K562 (cell line): ENCODE measurements around the gene MEFV. TPM values are rescaled to one million over a fixed set of nuclear protein-coding genes. Genes with fewer than 3 reads are reported as not detected.
A peak's percentile ranks its signal among the peaks of the same experiment; 100 is the strongest.

Experiments used
- ATAC-seq: fragments of 200-7000 bp; cut with Tn5 transposase; 3 replicates; pipeline ENCODE4 v1.9.1; 2020; ENCODE audit warnings: moderate library complexity
- BruUV-seq: library from RNA; stranded (reverse); fragments of 400-500 nt; replicated peaks from 2 replicates; lab custom pipeline; 2021; lab: Mats Ljungman, UMichigan
- CTCF ChIA-PET: fragments of 300-600 bp; formaldehyde crosslinking; extraction: SDS; loops from one replicate; lab custom pipeline; 2021; ENCODE audit warnings: low intra/inter-chr PET ratio; lab: Yijun Ruan, JAX
- POLR2A ChIA-PET: fragments of 300-600, 350-650 bp; sonication (Branson Sonifier 250); formaldehyde crosslinking; extraction: SDS; loops from one replicate; lab custom pipeline; 2021; ENCODE audit warnings: antibody characterized with exemption, inconsistent platforms; lab: Yijun Ruan, JAX
- DNase-seq, 4 experiments: peaks; one replicate each; pipeline versions ENCODE4 v3.0.0 to v3.0.0-alpha.2; 2011 to 2018; ENCODE audit warnings: low spot score in 3 of 4, mixed read lengths in 3 of 4; ENCODE audit errors: extremely low read depth in 1 of 4
- FAIRE-seq: peaks from 2 replicates; lab custom pipeline; 2011; peaks lifted over from hg19 to GRCh38; lab: Jason Lieb, UNC
- H2AFZ ChIP-seq: 2 replicates; pipeline ENCODE4 v1.6.0; 2011; ENCODE audit warnings: low read depth, low read length, control low read depth, inconsistent platforms
- H3K27ac ChIP-seq: fragments of 200-600 bp; 3 replicates; pipeline ENCODE4 v1.8.0; 2011; ENCODE audit warnings: low read depth, mild to moderate bottlenecking, control low read depth, inconsistent platforms, low read length, moderate library complexity, mixed read lengths; ENCODE audit errors: extremely low read depth
- H3K27me3 ChIP-seq, 2 experiments: fragments of 300-600 bp in 1 of 2; 2 replicates in 1 of 2; 3 replicates in 1 of 2; pipeline versions ENCODE4 v1.6.0 to v1.8.0; 2011; ENCODE audit warnings: inconsistent platforms in 2 of 2, low read length in 2 of 2, mild to moderate bottlenecking in 1 of 2, mixed read lengths in 1 of 2, moderate library complexity in 1 of 2; ENCODE audit not compliant: control insufficient read depth in 2 of 2, insufficient read depth in 2 of 2
- H3K36me3 ChIP-seq: fragments of 300-600 bp; 3 replicates; pipeline ENCODE4 v1.8.0; 2011; ENCODE audit warnings: mild to moderate bottlenecking, low read length, inconsistent platforms; ENCODE audit not compliant: control insufficient read depth, insufficient read depth
- H3K4me1 ChIP-seq, 2 experiments: fragments of 200-600 bp in 1 of 2; replicated peaks in 1 of 2; 2 replicates in 1 of 2; 3 replicates in 1 of 2; pipeline versions ENCODE4 v1.5.1 to v1.8.0; 2011; ENCODE audit warnings: inconsistent platforms in 2 of 2, low read length in 2 of 2, mild to moderate bottlenecking in 1 of 2, mixed read lengths in 1 of 2, moderate library complexity in 1 of 2; ENCODE audit not compliant: control insufficient read depth in 2 of 2, insufficient read depth in 2 of 2
- H3K4me2 ChIP-seq: 2 replicates; pipeline ENCODE4 v1.6.1; 2011; ENCODE audit warnings: low read length, control low read depth, inconsistent platforms, mixed read lengths; ENCODE audit not compliant: insufficient read depth
- H3K4me3 ChIP-seq: fragments of 200-600 bp; sonication (generic), shearing (Covaris generic); 2 replicates; pipeline ENCODE4 v1.5.1; 2016; ENCODE audit warnings: control low read depth, inconsistent platforms
- H3K79me2 ChIP-seq: fragments of 200-600 bp; 3 replicates; pipeline ENCODE4 v1.8.0; 2011; ENCODE audit warnings: low read length, inconsistent platforms; ENCODE audit not compliant: control insufficient read depth, insufficient read depth
- H3K9ac ChIP-seq, 2 experiments: 2 replicates each; pipeline versions ENCODE4 v1.6.0 to v1.6.1; 2011; ENCODE audit warnings: low read depth in 2 of 2, low read length in 2 of 2, control low read depth in 1 of 2, inconsistent platforms in 1 of 2, mild to moderate bottlenecking in 1 of 2, mixed read lengths in 1 of 2; ENCODE audit not compliant: insufficient read depth in 1 of 2
- H3K9me1 ChIP-seq: one replicate; pipeline ENCODE4 v1.6.0; 2011; ENCODE audit warnings: inconsistent platforms, mild to moderate bottlenecking, low read length, moderate library complexity; ENCODE audit not compliant: control insufficient read depth, insufficient read depth
- H3K9me3 ChIP-seq: replicated peaks from 2 replicates; pipeline ENCODE4 v1.5.1; 2011; ENCODE audit warnings: low read depth, low read length, inconsistent platforms; ENCODE audit not compliant: control insufficient read depth, insufficient read depth
- H4K20me1 ChIP-seq: replicated peaks from 2 replicates; pipeline ENCODE4 v1.6.1; 2011; ENCODE audit warnings: low read length, inconsistent platforms, mixed read lengths; ENCODE audit not compliant: control insufficient read depth, insufficient read depth
- CBFA2T3 ChIP-seq: fragments of 450-650 bp; IDR thresholded peaks from 2 replicates; pipeline ENCODE4 v1.6.1; 2017
- KDM5B ChIP-seq: fragments of 200-600 bp; sonication (generic); IDR thresholded peaks from 2 replicates; pipeline ENCODE4 v1.6.1; 2012; ENCODE audit warnings: low read depth, mild to moderate bottlenecking, moderate library complexity, low read length, control low read depth, inconsistent platforms; ENCODE audit not compliant: insufficient replicate concordance
- MCM3 ChIP-seq: fragments of 450-650 bp; IDR thresholded peaks from 2 replicates; pipeline ENCODE4 v1.6.1; 2016
- PCBP1 ChIP-seq: fragments of 200-400 bp; formaldehyde crosslinking; IDR thresholded peaks from 2 replicates; pipeline ENCODE4 v1.6.1; 2018; ENCODE audit warnings: mild to moderate bottlenecking, low read depth, low read length; ENCODE audit not compliant: poor library complexity, severe bottlenecking
- PTRF ChIP-seq: fragments of 450-650 bp; IDR thresholded peaks from 2 replicates; pipeline ENCODE4 v1.6.1; 2016; ENCODE audit warnings: mild to moderate bottlenecking, missing genetic modification characterization, missing compliant biosample characterization
- TAF15 ChIP-seq: fragments of 200-400 bp; formaldehyde crosslinking; IDR thresholded peaks from 2 replicates; pipeline ENCODE4 v1.6.1; 2017; ENCODE audit warnings: mild to moderate bottlenecking, low read depth, low read length, moderate library complexity
- ZFP36 ChIP-seq: fragments of 150-350 bp; IDR thresholded peaks from 2 replicates; pipeline ENCODE4 v1.6.1; 2018; ENCODE audit warnings: low read length, low read depth; ENCODE audit not compliant: partially characterized antibody
- WGBS: fragments of 100-300 bp; shearing (Covaris generic); methylation state at CpG from one replicate; pipeline ENCODE4 v1.1.6; 2016; ENCODE audit warnings: low coverage, mixed read lengths; ENCODE audit not compliant: insufficient coverage; ENCODE audit errors: missing lambda C conversion rate; 5-methylcytosine and 5-hydroxymethylcytosine counted together
- in situ Hi-C: fragments of 300-500 bp; cut with MboI; formaldehyde crosslinking; loops from 4 replicates; pipeline ENCODE4 v1.15.0; 2018; ENCODE audit warnings: inconsistent platforms, mixed read lengths
- intact Hi-C: fragments of 100-400 bp; cut with micrococcal nuclease; formaldehyde crosslinking; loops from 2 replicates; pipeline ENCODE4 v1.14.2; 2022
- polyA plus RNA-seq, 8 experiments: library from polyadenylated mRNA; depleted of rRNA in 4 of 8; stranded (reverse) in 5 of 8; unstranded in 3 of 8; fragments of >200 nt; fragmentation: Nextera tagmentation in 2 of 8; fragmentation: Illumina TruSeq in 1 of 8; extraction: Ambion mirVana in 2 of 8; extraction: Trizol in 1 of 8; gene quantifications; 2 replicates each; pipeline versions ENCODE4 v1.2.1 to v1.2.3, GENCODE V29; 2011 to 2014; ENCODE audit warnings: inconsistent platforms in 1 of 8, missing spikeins in 1 of 8
- total RNA-seq, 7 experiments: library from RNA; depleted of rRNA in 6 of 7; stranded (reverse); fragments of >200 nt in 6 of 7; fragmentation: Illumina TruSeq in 2 of 7; extraction: Trizol in 2 of 7; gene quantifications; 2 replicates each; pipeline versions ENCODE4 v1.2.1 to v1.2.3, GENCODE V29; 2011 to 2021; ENCODE audit warnings: low replicate concordance in 1 of 7
- TF ChIP-seq, protein P1 (sequence below): sonication (generic); formaldehyde crosslinking; IDR thresholded peaks from 2 replicates; pipeline ENCODE4 v1.8.0; 2022; ENCODE audit warnings: missing genetic modification reagents, mild to moderate bottlenecking, borderline replicate concordance
- TF ChIP-seq, protein P2 (sequence below): fragments of 150-350 bp; IDR thresholded peaks from 2 replicates; pipeline ENCODE4 v1.6.1; 2014; ENCODE audit warnings: low read depth, mild to moderate bottlenecking, low read length, borderline replicate concordance
- TF ChIP-seq, protein P3 (sequence below): IDR thresholded peaks from 2 replicates; pipeline ENCODE4 v1.6.1; 2016; ENCODE audit warnings: missing genetic modification characterization, missing compliant biosample characterization

The MEFV gene
- total and polyA plus RNA-seq, 9 of the 15 experiments (the other 6 are each of a cell fraction or from before 2014, with no cell fraction given), result 0.14 TPM; not detected in 8

DNA sequence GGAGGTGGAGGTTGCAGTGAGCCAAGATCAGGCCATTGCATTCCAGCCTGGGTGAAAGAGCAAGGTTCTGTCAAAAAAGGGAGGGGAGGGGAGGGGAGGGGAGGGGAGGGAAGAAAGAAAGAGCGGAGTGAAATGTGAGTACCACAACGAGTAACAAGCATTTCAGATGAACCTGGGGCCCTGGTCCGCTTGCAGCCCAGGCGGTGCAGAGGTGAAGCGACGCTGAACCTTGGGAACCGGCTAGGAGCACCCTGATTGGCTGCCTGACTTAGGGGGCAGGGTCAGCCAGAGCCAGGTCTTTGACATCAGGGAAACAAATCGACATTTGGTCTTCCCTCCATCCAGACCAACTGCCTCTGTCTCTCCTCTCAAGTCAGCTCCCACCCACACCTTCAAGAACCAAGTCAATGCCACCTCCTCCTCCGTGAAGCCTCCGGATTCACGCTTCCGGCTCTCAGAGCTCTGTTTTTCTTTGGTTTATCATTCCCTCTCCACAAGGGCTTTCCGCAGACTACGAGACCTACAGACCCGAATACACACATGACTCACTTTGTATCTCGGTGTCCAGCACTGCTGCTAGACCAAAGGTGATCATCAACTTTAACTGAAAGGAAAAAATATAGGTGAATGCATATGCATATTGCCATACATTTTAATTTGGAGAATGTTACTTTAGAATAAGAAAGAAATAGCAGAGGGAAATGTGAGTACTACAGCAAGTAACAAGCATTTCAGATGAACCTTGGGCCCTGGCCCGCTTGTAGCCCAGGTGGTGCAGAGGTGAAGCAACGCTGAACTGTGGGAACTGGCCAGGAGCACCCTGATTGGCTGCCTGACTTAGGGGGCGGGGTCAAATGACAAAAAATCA, 49.1 kb downstream of the MEFV start:
- peaks cover 6% of the 10 kb centered on the region for H3K9me3 ChIP-seq
- POLR2A ChIA-PET, result interaction anchor here (0.6 to 1.5 kb wide), 3 partner anchors 9 to 25 kb away, joined by 3 to 5 read pairs (median 4); no protein-coding TSS in a partner anchor
- WGBS, result 9% methylated on average over 16 of the region's 19 CpGs
- H2AFZ ChIP-seq, result peak overlapping the region; percentile 40; the same call in 1 of the 2 replicates
- peaks cover 2 to 16% of the 10 kb centered on the region in 2 experiments; a peak in 2 of 5 replicates for H3K27me3 ChIP-seq
- H3K36me3 ChIP-seq, result no peaks in the 10 kb centered on the region
- no peak overlapping the region for H3K9ac ChIP-seq
- no peak overlapping the region; the same call in 1 of the 2 replicates for H3K4me2 ChIP-seq
- CTCF ChIA-PET, result no interaction called here
- H3K9me1 ChIP-seq, result no peaks in the 10 kb centered on the region
- no peak overlapping the region for H3K4me3 ChIP-seq
- H3K79me2 ChIP-seq, result no peaks in the 10 kb centered on the region
- BruUV-seq, result no TSS peak
- intact Hi-C loops, result no loop called here
- in situ Hi-C loops, result no loop called here
- FAIRE-seq, result no peak
- peak in 2 of 4 experiments; percentile 33 to 46 for DNase-seq
- no peaks in the 10 kb centered on the region for H4K20me1 ChIP-seq
- no peak overlapping the region for H3K27ac ChIP-seq
- TF ChIP-seq MCM3, result no peak
- 0 out of 2 replicates have a peak, but pooled peaks have one; percentile 32 for TF ChIP-seq CBFA2T3
- peak; percentile 33 for TF ChIP-seq ZFP36
- TF ChIP-seq TAF15, result no peak
- TF ChIP-seq PCBP1, result peak; percentile 48
- TF ChIP-seq PTRF, result no peak
- TF ChIP-seq KDM5B, result no peak
- TF ChIP-seq, protein P1, sequence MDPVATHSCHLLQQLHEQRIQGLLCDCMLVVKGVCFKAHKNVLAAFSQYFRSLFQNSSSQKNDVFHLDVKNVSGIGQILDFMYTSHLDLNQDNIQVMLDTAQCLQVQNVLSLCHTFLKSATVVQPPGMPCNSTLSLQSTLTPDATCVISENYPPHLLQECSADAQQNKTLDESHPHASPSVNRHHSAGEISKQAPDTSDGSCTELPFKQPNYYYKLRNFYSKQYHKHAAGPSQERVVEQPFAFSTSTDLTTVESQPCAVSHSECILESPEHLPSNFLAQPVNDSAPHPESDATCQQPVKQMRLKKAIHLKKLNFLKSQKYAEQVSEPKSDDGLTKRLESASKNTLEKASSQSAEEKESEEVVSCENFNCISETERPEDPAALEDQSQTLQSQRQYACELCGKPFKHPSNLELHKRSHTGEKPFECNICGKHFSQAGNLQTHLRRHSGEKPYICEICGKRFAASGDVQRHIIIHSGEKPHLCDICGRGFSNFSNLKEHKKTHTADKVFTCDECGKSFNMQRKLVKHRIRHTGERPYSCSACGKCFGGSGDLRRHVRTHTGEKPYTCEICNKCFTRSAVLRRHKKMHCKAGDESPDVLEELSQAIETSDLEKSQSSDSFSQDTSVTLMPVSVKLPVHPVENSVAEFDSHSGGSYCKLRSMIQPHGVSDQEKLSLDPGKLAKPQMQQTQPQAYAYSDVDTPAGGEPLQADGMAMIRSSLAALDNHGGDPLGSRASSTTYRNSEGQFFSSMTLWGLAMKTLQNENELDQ (CRISPR knock-in tag), result no peak
- TF ChIP-seq, protein P2, sequence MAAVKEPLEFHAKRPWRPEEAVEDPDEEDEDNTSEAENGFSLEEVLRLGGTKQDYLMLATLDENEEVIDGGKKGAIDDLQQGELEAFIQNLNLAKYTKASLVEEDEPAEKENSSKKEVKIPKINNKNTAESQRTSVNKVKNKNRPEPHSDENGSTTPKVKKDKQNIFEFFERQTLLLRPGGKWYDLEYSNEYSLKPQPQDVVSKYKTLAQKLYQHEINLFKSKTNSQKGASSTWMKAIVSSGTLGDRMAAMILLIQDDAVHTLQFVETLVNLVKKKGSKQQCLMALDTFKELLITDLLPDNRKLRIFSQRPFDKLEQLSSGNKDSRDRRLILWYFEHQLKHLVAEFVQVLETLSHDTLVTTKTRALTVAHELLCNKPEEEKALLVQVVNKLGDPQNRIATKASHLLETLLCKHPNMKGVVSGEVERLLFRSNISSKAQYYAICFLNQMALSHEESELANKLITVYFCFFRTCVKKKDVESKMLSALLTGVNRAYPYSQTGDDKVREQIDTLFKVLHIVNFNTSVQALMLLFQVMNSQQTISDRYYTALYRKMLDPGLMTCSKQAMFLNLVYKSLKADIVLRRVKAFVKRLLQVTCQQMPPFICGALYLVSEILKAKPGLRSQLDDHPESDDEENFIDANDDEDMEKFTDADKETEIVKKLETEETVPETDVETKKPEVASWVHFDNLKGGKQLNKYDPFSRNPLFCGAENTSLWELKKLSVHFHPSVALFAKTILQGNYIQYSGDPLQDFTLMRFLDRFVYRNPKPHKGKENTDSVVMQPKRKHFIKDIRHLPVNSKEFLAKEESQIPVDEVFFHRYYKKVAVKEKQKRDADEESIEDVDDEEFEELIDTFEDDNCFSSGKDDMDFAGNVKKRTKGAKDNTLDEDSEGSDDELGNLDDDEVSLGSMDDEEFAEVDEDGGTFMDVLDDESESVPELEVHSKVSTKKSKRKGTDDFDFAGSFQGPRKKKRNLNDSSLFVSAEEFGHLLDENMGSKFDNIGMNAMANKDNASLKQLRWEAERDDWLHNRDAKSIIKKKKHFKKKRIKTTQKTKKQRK, result no peak
- TF ChIP-seq, protein P3, sequence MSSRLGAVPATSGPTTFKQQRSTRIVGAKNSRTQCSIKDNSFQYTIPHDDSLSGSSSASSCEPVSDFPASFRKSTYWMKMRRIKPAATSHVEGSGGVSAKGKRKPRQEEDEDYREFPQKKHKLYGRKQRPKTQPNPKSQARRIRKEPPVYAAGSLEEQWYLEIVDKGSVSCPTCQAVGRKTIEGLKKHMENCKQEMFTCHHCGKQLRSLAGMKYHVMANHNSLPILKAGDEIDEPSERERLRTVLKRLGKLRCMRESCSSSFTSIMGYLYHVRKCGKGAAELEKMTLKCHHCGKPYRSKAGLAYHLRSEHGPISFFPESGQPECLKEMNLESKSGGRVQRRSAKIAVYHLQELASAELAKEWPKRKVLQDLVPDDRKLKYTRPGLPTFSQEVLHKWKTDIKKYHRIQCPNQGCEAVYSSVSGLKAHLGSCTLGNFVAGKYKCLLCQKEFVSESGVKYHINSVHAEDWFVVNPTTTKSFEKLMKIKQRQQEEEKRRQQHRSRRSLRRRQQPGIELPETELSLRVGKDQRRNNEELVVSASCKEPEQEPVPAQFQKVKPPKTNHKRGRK, result no peak
- peak; percentile 47; the same call in 1 of the 3 replicates for ATAC-seq
- H3K4me1 ChIP-seq, result no peaks in the 10 kb centered on the region
